HepG2 (cell line): Measurements from ENCODE around the gene MUTYH. TPM values are rescaled to one million over a fixed set of nuclear protein-coding genes. Genes with fewer than 3 reads are reported as not detected.

Source experiments
- HOXD1 ChIP-seq: sonication (generic); formaldehyde crosslinking; IDR thresholded peaks from 2 replicates; pipeline ENCODE4 v1.5.0; 2020; ENCODE audit warnings: missing genetic modification reagents
- NR2F1 ChIP-seq, 2 experiments: fragments of 450-650 bp in 1 of 2; formaldehyde crosslinking in 1 of 2; IDR thresholded peaks; 2 replicates each; pipeline versions ENCODE4 v1.5.0 to v1.6.1; 2016 to 2020; ENCODE audit warnings: mild to moderate bottlenecking in 1 of 2, missing compliant biosample characterization in 1 of 2, missing genetic modification reagents in 1 of 2, moderate library complexity in 1 of 2
- PBX2 ChIP-seq: IDR thresholded peaks from 2 replicates; pipeline ENCODE4 v1.6.1; 2016; ENCODE audit warnings: control low read depth
- PHF21A ChIP-seq: sonication (generic); formaldehyde crosslinking; IDR thresholded peaks from 2 replicates; pipeline ENCODE4 v1.5.0; 2020; ENCODE audit warnings: mild to moderate bottlenecking, missing genetic modification reagents
- ZBTB1 ChIP-seq: sonication (generic); formaldehyde crosslinking; IDR thresholded peaks from 2 replicates; pipeline ENCODE4 v1.4.0; 2020; ENCODE audit warnings: missing genetic modification reagents, borderline replicate concordance
- ZKSCAN1 ChIP-seq: fragments of 150-350 bp; IDR thresholded peaks from 2 replicates; pipeline ENCODE4 v1.6.1; 2014; ENCODE audit warnings: low read length
- ZSCAN5A ChIP-seq: sonication (generic); formaldehyde crosslinking; IDR thresholded peaks from 2 replicates; pipeline ENCODE4 v1.8.0; 2022; ENCODE audit warnings: mild to moderate bottlenecking, missing genetic modification reagents, borderline replicate concordance
- polyA plus RNA-seq, 8 experiments: library from polyadenylated mRNA; depleted of rRNA in 3 of 8; stranded (reverse) in 7 of 8; unstranded in 1 of 8; fragments of >200 nt; fragmentation: Illumina TruSeq in 4 of 8; extraction: Trizol in 4 of 8; gene quantifications; 2 replicates each; pipeline versions ENCODE4 v1.2.1 to v1.2.3, GENCODE V29; 2011 to 2016; ENCODE audit warnings: low read depth in 4 of 8, missing spikeins in 1 of 8, mixed read lengths in 1 of 8; ENCODE audit not compliant: insufficient read depth in 1 of 8
- total RNA-seq, 5 experiments: library from RNA; depleted of rRNA; stranded (reverse); fragments of >200 nt; fragmentation: Illumina TruSeq; extraction: Trizol; gene quantifications; 2 replicates each; pipeline ENCODE4 v1.2.3, GENCODE V29; 2016; ENCODE audit warnings: low read depth in 1 of 5
- TF ChIP-seq, protein P1 (sequence below): sonication (generic); formaldehyde crosslinking; IDR thresholded peaks from 2 replicates; pipeline ENCODE4 v1.4.0; 2020; ENCODE audit warnings: missing genetic modification reagents, borderline replicate concordance
- TF ChIP-seq, protein P2 (sequence below): sonication (generic); formaldehyde crosslinking; IDR thresholded peaks from 2 replicates; pipeline ENCODE4 v1.5.0; 2020; ENCODE audit warnings: missing genetic modification reagents, mild to moderate bottlenecking, borderline replicate concordance
- TF ChIP-seq, protein P3 (sequence below): sonication (generic); formaldehyde crosslinking; IDR thresholded peaks from 2 replicates; pipeline ENCODE4 v1.5.1; 2020; ENCODE audit warnings: missing genetic modification reagents, mild to moderate bottlenecking, borderline replicate concordance

MUTYH gene
- total and polyA plus RNA-seq, 2 of the 13 experiments (the other 11 are each of a cell fraction or from before 2014, with no cell fraction given): 16.3 to 17.1 TPM

GRCh38 chr1:45339789-45340558 is at the start of gene MUTYH, which contains the start of gene TOE1 (continued):
- TF ChIP-seq, protein P1, sequence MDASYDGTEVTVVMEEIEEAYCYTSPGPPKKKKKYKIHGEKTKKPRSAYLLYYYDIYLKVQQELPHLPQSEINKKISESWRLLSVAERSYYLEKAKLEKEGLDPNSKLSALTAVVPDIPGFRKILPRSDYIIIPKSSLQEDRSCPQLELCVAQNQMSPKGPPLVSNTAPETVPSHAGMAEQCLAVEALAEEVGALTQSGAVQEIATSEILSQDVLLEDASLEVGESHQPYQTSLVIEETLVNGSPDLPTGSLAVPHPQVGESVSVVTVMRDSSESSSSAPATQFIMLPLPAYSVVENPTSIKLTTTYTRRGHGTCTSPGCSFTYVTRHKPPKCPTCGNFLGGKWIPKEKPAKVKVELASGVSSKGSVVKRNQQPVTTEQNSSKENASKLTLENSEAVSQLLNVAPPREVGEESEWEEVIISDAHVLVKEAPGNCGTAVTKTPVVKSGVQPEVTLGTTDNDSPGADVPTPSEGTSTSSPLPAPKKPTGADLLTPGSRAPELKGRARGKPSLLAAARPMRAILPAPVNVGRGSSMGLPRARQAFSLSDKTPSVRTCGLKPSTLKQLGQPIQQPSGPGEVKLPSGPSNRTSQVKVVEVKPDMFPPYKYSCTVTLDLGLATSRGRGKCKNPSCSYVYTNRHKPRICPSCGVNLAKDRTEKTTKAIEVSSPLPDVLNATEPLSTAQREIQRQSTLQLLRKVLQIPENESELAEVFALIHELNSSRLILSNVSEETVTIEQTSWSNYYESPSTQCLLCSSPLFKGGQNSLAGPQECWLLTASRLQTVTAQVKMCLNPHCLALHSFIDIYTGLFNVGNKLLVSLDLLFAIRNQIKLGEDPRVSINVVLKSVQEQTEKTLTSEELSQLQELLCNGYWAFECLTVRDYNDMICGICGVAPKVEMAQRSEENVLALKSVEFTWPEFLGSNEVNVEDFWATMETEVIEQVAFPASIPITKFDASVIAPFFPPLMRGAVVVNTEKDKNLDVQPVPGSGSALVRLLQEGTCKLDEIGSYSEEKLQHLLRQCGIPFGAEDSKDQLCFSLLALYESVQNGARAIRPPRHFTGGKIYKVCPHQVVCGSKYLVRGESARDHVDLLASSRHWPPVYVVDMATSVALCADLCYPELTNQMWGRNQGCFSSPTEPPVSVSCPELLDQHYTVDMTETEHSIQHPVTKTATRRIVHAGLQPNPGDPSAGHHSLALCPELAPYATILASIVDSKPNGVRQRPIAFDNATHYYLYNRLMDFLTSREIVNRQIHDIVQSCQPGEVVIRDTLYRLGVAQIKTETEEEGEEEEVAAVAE: peak; percentile 46; the same call in 1 of the 2 replicates
- TF ChIP-seq, protein P2, sequence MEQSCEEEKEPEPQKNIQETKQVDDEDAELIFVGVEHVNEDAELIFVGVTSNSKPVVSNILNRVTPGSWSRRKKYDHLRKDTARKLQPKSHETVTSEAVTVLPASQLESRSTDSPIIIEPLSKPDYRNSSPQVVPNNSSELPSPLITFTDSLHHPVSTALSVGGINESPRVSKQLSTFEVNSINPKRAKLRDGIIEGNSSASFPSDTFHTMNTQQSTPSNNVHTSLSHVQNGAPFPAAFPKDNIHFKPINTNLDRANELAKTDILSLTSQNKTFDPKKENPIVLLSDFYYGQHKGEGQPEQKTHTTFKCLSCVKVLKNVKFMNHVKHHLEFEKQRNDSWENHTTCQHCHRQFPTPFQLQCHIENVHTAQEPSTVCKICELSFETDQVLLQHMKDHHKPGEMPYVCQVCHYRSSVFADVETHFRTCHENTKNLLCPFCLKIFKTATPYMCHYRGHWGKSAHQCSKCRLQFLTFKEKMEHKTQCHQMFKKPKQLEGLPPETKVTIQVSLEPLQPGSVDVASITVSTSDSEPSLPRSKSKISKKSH (CRISPR knock-in tag): no peak; the same call in none of the 2 replicates
- TF ChIP-seq PBX2 (CRISPR knock-in tag) (no peak), ZBTB1 (CRISPR knock-in tag) (no peak), ZSCAN5A (CRISPR knock-in tag) (no peak), HOXD1 (no peak), ZKSCAN1 (no peak), PHF21A (CRISPR knock-in tag) (peak; percentile 87), NR2F1 (CRISPR knock-in tag; IDR thresholded peaks at IDR 0.05) (no peak)
- TF ChIP-seq, protein P3, sequence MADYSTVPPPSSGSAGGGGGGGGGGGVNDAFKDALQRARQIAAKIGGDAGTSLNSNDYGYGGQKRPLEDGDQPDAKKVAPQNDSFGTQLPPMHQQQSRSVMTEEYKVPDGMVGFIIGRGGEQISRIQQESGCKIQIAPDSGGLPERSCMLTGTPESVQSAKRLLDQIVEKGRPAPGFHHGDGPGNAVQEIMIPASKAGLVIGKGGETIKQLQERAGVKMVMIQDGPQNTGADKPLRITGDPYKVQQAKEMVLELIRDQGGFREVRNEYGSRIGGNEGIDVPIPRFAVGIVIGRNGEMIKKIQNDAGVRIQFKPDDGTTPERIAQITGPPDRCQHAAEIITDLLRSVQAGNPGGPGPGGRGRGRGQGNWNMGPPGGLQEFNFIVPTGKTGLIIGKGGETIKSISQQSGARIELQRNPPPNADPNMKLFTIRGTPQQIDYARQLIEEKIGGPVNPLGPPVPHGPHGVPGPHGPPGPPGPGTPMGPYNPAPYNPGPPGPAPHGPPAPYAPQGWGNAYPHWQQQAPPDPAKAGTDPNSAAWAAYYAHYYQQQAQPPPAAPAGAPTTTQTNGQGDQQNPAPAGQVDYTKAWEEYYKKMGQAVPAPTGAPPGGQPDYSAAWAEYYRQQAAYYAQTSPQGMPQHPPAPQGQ (CRISPR knock-in tag): peak; percentile 36; the same call in 1 of the 2 replicates
